ENCODE results near the gene CD59. TPM values are rescaled to one million over a fixed set of nuclear protein-coding genes. Genes with fewer than 3 reads are reported as not detected.

CD59 gene
- total and polyA plus RNA-seq, 2 of the 4 experiments (the other 2 are of a cell fraction): 765 to 1,140 TPM

GRCh38 chr11:33753304-33753967 is 17.2 kb upstream of the CD59 start:
- no TSS peak for BruUV-seq (replicated peaks)
- TF ChIP-seq FOS (IDR thresholded peaks at IDR 0.05; ENCODE audit: low read depth, low read length) (no peak), MAFK (IDR thresholded peaks at IDR 0.05; ENCODE audit: low read depth, low read length) (peak; percentile 50)
- POLR2A ChIA-PET (ENCODE audit: unreplicated experiment): no interaction called here

More at GRCh38 chr11:33753304-33753967, 17.2 kb upstream of the CD59 start:
- H3K27me3 ChIP-seq (ENCODE audit: control insufficient read depth, insufficient read depth, low read length): no peaks in the 10 kb centered on the region
- H3K18ac ChIP-seq (ENCODE audit: low read depth, low read length): no peak overlapping the region
- in situ Hi-C loops (cut with MboI; ENCODE audit: low sequenced_read_pairs) (no loop called here), intact Hi-C loops (cut with micrococcal nuclease) (no loop called here), dilution Hi-C loops (cut with HindIII; ENCODE audit: low sequenced_read_pairs, unreplicated experiment) (no loop called here)
- no peak overlapping the region for H4K8ac ChIP-seq (ENCODE audit: low read depth in 2 of 2, low read length in 2 of 2)
- CTCF ChIA-PET: interaction anchor here (1.0 to 1.1 kb wide), 2 partner anchors 11 to 55 kb away, joined by 3 to 4 read pairs; no protein-coding TSS in a partner anchor
- no peak overlapping the region for H2BK15ac ChIP-seq (ENCODE audit: low read depth, low read length)
- no peak overlapping the region for H2AFZ ChIP-seq (replicated peaks; ENCODE audit: low read length, poor library complexity)
- peak; percentile 95 for ATAC-seq (ENCODE audit: low read depth)
- no peak overlapping the region for H2BK5ac ChIP-seq (ENCODE audit: low read depth, low read length, poor library complexity, severe bottlenecking)
- H2AK5ac ChIP-seq (ENCODE audit: low read depth, low read length): no peak overlapping the region
- no peaks in the 10 kb centered on the region for H4K20me1 ChIP-seq (ENCODE audit: insufficient read depth, low read length)
- H3K4me3 ChIP-seq (ENCODE audit: insufficient read depth, low read depth, low read length): no peak overlapping the region
- H3K4me1 ChIP-seq (ENCODE audit: control insufficient read depth, insufficient read depth, low read length): peaks cover 3% of the 10 kb centered on the region; the same call in 1 of the 2 replicates
- DNase-seq: peak; percentile 88
- no peaks in the 10 kb centered on the region for H3K79me1 ChIP-seq (ENCODE audit: low read depth in 1 of 2, low read length in 2 of 2)
- no peak overlapping the region for H3K23ac ChIP-seq (ENCODE audit: low read depth, low read length)
- peak overlapping the region; percentile 2; the same call in 1 of the 2 replicates for H3K14ac ChIP-seq (replicated peaks; ENCODE audit: low read depth, low read length)
- no peak overlapping the region for H4K91ac ChIP-seq (ENCODE audit: insufficient read depth, low read depth, low read length)
- WGBS, 2 experiments (ENCODE audit: extremely low coverage in 2 of 2, insufficient read length in 1 of 2): no CpG with 5 or more reads among the region's 4 CpGs
- no peak overlapping the region for H3K4me2 ChIP-seq (ENCODE audit: low read depth, low read length)
- no peak overlapping the region for H2AK9ac ChIP-seq (replicated peaks; ENCODE audit: low read depth, low read length, poor library complexity)
- H4K5ac ChIP-seq (ENCODE audit: low read depth, low read length): no peak overlapping the region
- no peak overlapping the region for H3K56ac ChIP-seq (ENCODE audit: extremely low read depth, insufficient read depth, low read length)
- H3K4ac ChIP-seq (ENCODE audit: low read depth, low read length): no peak overlapping the region
- H2BK20ac ChIP-seq (ENCODE audit: low read depth, low read length): no peak overlapping the region
- H3K9me1 ChIP-seq (ENCODE audit: insufficient read depth, low read length): no peaks in the 10 kb centered on the region
- no peak overlapping the region for H3K27ac ChIP-seq (ENCODE audit: insufficient read depth, low read length)
- peaks cover 8% of the 10 kb centered on the region for H3K36me3 ChIP-seq (ENCODE audit: control insufficient read depth, insufficient read depth, low read length)
- H2BK120ac ChIP-seq (ENCODE audit: low read depth, low read length): no peak overlapping the region
- no peaks in the 10 kb centered on the region for H3K9me3 ChIP-seq (ENCODE audit: control insufficient read depth, insufficient read depth, low read length)
- H3K9ac ChIP-seq (ENCODE audit: low read depth, low read length): no peak overlapping the region
